ENCODE data around the gene MTM1. TPM values are rescaled to one million over a fixed set of nuclear protein-coding genes. Genes with fewer than 3 reads are reported as not detected.

Gene MTM1
- total RNA-seq, 1 donor from 2014 or later, result 9.5 TPM

DNA sequence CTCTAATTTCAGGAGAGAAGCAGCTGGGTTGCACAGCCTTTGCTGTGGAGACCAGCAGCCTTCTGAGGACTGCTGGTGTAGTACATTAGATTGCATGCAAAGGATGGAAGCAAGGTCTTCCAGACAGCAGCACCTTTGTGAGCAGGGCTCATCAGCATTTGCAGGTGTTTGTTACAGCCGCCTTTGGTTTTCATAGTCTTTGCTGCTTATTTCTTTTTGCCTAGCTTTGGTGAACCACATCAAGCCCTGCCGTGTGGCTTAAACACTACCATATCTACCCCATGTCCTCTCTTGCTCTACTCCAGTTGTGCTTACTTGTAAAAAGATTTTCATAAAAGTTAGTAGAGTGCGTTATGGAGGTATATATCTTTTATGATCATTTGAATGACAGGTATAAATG lies 57.5 kb downstream of the MTM1 start:
- Histone ChIP-seq H3K4me3 (no peak overlapping the region), H3K4me1 (no peaks in the 10 kb centered on the region), H3K9me3 (replicated peaks) (no peaks in the 10 kb centered on the region), H3K27ac (replicated peaks) (no peak overlapping the region), H3K27me3 (ENCODE audit: low read depth) (no peaks in the 10 kb centered on the region), H3K36me3 (peaks cover 5% of the 10 kb centered on the region)
- TF ChIP-seq, protein P1, sequence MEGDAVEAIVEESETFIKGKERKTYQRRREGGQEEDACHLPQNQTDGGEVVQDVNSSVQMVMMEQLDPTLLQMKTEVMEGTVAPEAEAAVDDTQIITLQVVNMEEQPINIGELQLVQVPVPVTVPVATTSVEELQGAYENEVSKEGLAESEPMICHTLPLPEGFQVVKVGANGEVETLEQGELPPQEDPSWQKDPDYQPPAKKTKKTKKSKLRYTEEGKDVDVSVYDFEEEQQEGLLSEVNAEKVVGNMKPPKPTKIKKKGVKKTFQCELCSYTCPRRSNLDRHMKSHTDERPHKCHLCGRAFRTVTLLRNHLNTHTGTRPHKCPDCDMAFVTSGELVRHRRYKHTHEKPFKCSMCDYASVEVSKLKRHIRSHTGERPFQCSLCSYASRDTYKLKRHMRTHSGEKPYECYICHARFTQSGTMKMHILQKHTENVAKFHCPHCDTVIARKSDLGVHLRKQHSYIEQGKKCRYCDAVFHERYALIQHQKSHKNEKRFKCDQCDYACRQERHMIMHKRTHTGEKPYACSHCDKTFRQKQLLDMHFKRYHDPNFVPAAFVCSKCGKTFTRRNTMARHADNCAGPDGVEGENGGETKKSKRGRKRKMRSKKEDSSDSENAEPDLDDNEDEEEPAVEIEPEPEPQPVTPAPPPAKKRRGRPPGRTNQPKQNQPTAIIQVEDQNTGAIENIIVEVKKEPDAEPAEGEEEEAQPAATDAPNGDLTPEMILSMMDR (IDR thresholded peaks at IDR 0.05; ENCODE audit: borderline replicate concordance), result no peak
- intact Hi-C loops (cut with micrococcal nuclease), result no loop called here
- DNase-seq, result no peak

DNA sequence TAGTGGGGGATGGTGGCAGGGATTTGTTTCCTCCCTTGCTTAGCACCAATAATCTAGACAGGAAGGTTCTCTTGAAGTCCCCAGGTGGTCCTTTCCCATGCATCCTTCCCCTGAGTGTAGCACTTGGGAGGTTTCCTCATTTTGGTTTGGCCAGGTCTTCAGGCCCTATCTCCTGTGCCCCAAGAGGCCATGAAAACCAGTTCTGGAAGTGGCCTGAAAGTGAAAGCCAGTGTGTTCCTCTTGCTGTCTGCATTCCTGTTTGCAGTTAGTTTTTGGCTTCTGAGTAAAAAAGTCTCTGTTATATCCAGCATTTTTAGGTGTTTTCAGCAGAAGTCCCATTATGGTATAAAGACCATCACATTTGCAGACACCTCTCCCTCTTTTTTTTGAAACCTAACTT lies 59.5 kb downstream of the MTM1 start:
- H3K27ac ChIP-seq (replicated peaks), result no peak overlapping the region
- TF ChIP-seq, protein P1 (IDR thresholded peaks at IDR 0.05; ENCODE audit: borderline replicate concordance), result no peak
- H3K4me1 ChIP-seq, result no peaks in the 10 kb centered on the region
- no peak overlapping the region for H3K4me3 ChIP-seq
- DNase-seq, result no peak
- H3K9me3 ChIP-seq (replicated peaks), result no peaks in the 10 kb centered on the region
- H3K27me3 ChIP-seq (ENCODE audit: low read depth), result no peaks in the 10 kb centered on the region
- H3K36me3 ChIP-seq, result peaks cover 10% of the 10 kb centered on the region
- intact Hi-C loops (cut with micrococcal nuclease), result no loop called here

DNA sequence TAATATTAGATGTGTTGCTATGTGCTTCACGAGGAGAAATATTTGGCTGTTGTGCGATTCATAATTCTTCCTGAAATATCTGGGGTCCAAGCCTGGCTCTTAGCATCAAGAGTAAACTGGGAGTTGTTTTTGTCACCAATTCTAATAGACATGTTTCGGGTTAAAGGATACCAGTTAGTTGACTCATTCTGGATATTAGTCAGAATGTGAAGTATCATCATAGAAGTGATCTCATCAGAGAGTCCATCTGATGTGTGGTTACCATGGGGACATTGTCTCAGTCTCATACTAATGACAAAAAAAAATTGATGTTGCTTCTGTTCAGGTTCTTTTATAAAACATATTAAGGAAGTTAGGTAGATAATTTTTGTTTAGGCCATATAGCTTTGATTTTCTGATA lies 67.5 kb downstream of the MTM1 start:
- Histone ChIP-seq H3K4me1 (no peaks in the 10 kb centered on the region), H3K27me3 (ENCODE audit: low read depth) (no peaks in the 10 kb centered on the region), H3K4me3 (no peak overlapping the region), H3K9me3 (replicated peaks) (no peaks in the 10 kb centered on the region), H3K36me3 (peaks cover 3% of the 10 kb centered on the region), H3K27ac (replicated peaks) (no peak overlapping the region)
- TF ChIP-seq, protein P1 (IDR thresholded peaks at IDR 0.05; ENCODE audit: borderline replicate concordance), result no peak
- DNase-seq, result no peak
- intact Hi-C loops (cut with micrococcal nuclease), result no loop called here

DNA sequence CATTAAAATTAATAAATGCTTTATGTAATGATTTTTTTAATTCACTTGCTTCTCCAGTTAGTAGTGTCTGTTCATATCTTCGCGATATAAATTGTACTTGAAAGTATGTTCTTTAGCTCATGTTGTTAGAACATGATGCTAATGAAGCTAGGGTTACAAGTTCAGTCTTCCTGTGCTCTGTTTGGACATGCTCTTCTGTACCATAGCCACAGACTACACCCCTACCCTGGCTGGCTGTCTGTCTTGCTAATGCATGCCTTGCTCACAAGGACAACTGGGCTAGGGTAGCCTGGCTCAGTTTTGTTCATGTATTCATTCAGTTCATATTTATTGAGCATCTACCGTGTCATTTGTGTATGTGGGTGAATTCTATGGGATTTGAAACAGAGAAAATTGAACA lies 74.0 kb downstream of the MTM1 start:
- Histone ChIP-seq H3K27ac (replicated peaks) (no peak overlapping the region), H3K9me3 (replicated peaks) (no peaks in the 10 kb centered on the region), H3K4me3 (no peak overlapping the region), H3K36me3 (peaks cover 20% of the 10 kb centered on the region), H3K4me1 (no peaks in the 10 kb centered on the region), H3K27me3 (ENCODE audit: low read depth) (no peaks in the 10 kb centered on the region)
- intact Hi-C loops (cut with micrococcal nuclease), result no loop called here
- no peak for DNase-seq
- TF ChIP-seq, protein P1 (IDR thresholded peaks at IDR 0.05; ENCODE audit: borderline replicate concordance), result no peak

DNA sequence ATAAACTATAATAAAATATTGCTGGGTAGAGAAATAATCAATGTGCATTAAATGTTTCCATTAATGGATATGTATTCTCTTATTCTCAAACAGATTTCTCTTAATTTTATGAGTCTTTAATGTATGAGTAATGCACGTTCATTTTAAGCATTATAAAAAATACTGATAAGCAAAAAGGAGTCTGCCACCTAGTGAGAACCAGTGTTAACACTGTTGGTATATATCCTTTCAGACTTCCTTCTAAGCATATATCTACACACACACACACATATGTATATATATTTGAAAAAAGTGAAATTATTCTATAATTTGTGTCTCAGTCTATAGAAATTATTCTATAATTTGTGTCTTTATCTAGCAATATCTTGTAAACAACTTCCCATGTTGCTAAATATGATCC lies 74.8 kb downstream of the MTM1 start:
- intact Hi-C loops (cut with micrococcal nuclease), result no loop called here
- no peak for DNase-seq
- H3K36me3 ChIP-seq, result peaks cover 20% of the 10 kb centered on the region

More for the DNA sequence above, 74.8 kb downstream of the MTM1 start:
- TF ChIP-seq, protein P1 (IDR thresholded peaks at IDR 0.05; ENCODE audit: borderline replicate concordance), result no peak
- H3K27ac ChIP-seq (replicated peaks), result no peak overlapping the region
- no peaks in the 10 kb centered on the region for H3K9me3 ChIP-seq (replicated peaks)
- H3K27me3 ChIP-seq (ENCODE audit: low read depth), result no peaks in the 10 kb centered on the region
- no peaks in the 10 kb centered on the region for H3K4me1 ChIP-seq
- no peak overlapping the region for H3K4me3 ChIP-seq

Data from left ventricle myocardium inferior (tissue), 1 donor.